IPS-18c (cell line): Measurements from ENCODE around the gene LAG3.
"Not testable (repeated sequence)": the region's sequence is repeated elsewhere in the genome, so short reads cannot be mapped to it uniquely, and the experiment has no call there.

Source experiments
- H3K4me3 ChIP-seq: 2 replicates; pipeline ENCODE4 v1.7.0; 2013; ENCODE audit warnings: low read depth, mild to moderate bottlenecking, low read length, moderate library complexity; ENCODE audit not compliant: insufficient read depth
- H3K9me3 ChIP-seq: one replicate; pipeline ENCODE4 v1.6.1; 2013; ENCODE audit warnings: mild to moderate bottlenecking, low read length, moderate library complexity; ENCODE audit not compliant: control insufficient read depth, insufficient read depth

The LAG3 gene

GRCh38 chr12:6772331-6772695 lies at the start of gene LAG3:
Gene LAG3, plus strand, starts transcription at chr12:6772520. Its CDS starts 333 bp downstream, at chr12:6772853.
- H3K4me3 ChIP-seq, result peak within 1 kb of the TSS; percentile 40
- H3K9me3 ChIP-seq, result no peaks in the 10 kb centered on the region

- Histone ChIP-seq H3K4me3 (no peak overlapping the region), H3K9me3 (no peaks in the 10 kb centered on the region)
These were observed 49.5 kb upstream of the LAG3 start for GRCh38 chr12:6722863-6723262.

GRCh38 chr12:6723607-6724408 lies 48.5 kb upstream of the LAG3 start, which contains the start of gene COPS7A:
Gene COPS7A, plus strand, starts transcription at chr12:6724046. Its CDS starts 611 bp downstream, at chr12:6724657.
- peak within 1 kb of the TSS; percentile 45 for H3K4me3 ChIP-seq
- H3K9me3 ChIP-seq, result no peaks in the 10 kb centered on the region

- Histone ChIP-seq H3K9me3 (no peaks in the 10 kb centered on the region), H3K4me3 (peak overlapping the region; percentile 45)
These were observed 47.9 kb upstream of the LAG3 start for GRCh38 chr12:6724409-6724797.

- Histone ChIP-seq H3K9me3 (no peaks in the 10 kb centered on the region), H3K4me3 (no peak overlapping the region)
These were observed 47.0 kb upstream of the LAG3 start for GRCh38 chr12:6725350-6725749.

GRCh38 chr12:6729186-6729585 lies 43.1 kb upstream of the LAG3 start:
- Histone ChIP-seq H3K4me3 (no peak overlapping the region), H3K9me3 (no peaks in the 10 kb centered on the region)

- H3K9me3 ChIP-seq, result no peaks in the 10 kb centered on the region
These were observed 42.2 kb upstream of the LAG3 start for GRCh38 chr12:6730169-6730568.

GRCh38 chr12:6734506-6735387 lies 37.6 kb upstream of the LAG3 start:
- Histone ChIP-seq H3K9me3 (no peaks in the 10 kb centered on the region), H3K4me3 (no peak overlapping the region)

More at GRCh38 chr12:6730169-6730568, 42.2 kb upstream of the LAG3 start:
- no peak overlapping the region for H3K4me3 ChIP-seq

GRCh38 chr12:6735448-6736191 lies 36.7 kb upstream of the LAG3 start:
- Histone ChIP-seq H3K4me3 (no peak overlapping the region), H3K9me3 (no peaks in the 10 kb centered on the region)

- H3K4me3 ChIP-seq, result no peak overlapping the region
- no peaks in the 10 kb centered on the region for H3K9me3 ChIP-seq
These were observed 35.6 kb upstream of the LAG3 start for GRCh38 chr12:6736754-6737153.

GRCh38 chr12:6742080-6742479 lies 30.2 kb upstream of the LAG3 start:
- H3K9me3 ChIP-seq, H3K4me3 ChIP-seq: not testable (repeated sequence)

- Histone ChIP-seq H3K9me3 (no peaks in the 10 kb centered on the region), H3K4me3 (no peak overlapping the region)
These were observed 29.5 kb upstream of the LAG3 start for GRCh38 chr12:6742834-6743233.

GRCh38 chr12:6743300-6743699 lies 29.0 kb upstream of the LAG3 start:
- H3K9me3 ChIP-seq, H3K4me3 ChIP-seq: not testable (repeated sequence)

GRCh38 chr12:6745741-6746525 lies 26.4 kb upstream of the LAG3 start:
- no peak overlapping the region for H3K4me3 ChIP-seq
- no peaks in the 10 kb centered on the region for H3K9me3 ChIP-seq

- Histone ChIP-seq H3K4me3 (no peak overlapping the region), H3K9me3 (no peaks in the 10 kb centered on the region)
These were observed 25.1 kb upstream of the LAG3 start for GRCh38 chr12:6747216-6747615.

GRCh38 chr12:6748761-6749160 lies 23.6 kb upstream of the LAG3 start:
- H3K4me3 ChIP-seq, result no peak overlapping the region
- no peaks in the 10 kb centered on the region for H3K9me3 ChIP-seq

- no peak overlapping the region for H3K4me3 ChIP-seq
- H3K9me3 ChIP-seq, result no peaks in the 10 kb centered on the region
These were observed 21.8 kb upstream of the LAG3 start for GRCh38 chr12:6750506-6750905.
